IMR-90 (cell line): ENCODE results near the gene TMEM135. TPM values are rescaled to one million over a fixed set of nuclear protein-coding genes. Genes with fewer than 3 reads are reported as not detected.

Experiments
- ATAC-seq: fragments of 200-7000 bp; cut with Tn5 transposase; 2 replicates; pipeline ENCODE4 v1.9.1; 2020; ENCODE audit warnings: low read depth, mild to moderate bottlenecking, moderate library complexity
- BruUV-seq: library from RNA; stranded (reverse); fragments of 400-500 nt; replicated peaks from 2 replicates; lab custom pipeline; 2021; lab: Mats Ljungman, UMichigan
- CTCF ChIA-PET: fragments of 300-600 bp; formaldehyde crosslinking; extraction: SDS; loops from one replicate; lab custom pipeline; 2021; ENCODE audit warnings: antibody characterized with exemption; lab: Yijun Ruan, JAX
- POLR2A ChIA-PET: fragments of 300-600 bp; sonication (Branson Sonifier 250); formaldehyde crosslinking; loops from one replicate; lab custom pipeline; 2022; ENCODE audit warnings: antibody characterized with exemption; ENCODE audit not compliant: unreplicated experiment; lab: Charles Lee
- DNase-seq: peaks from one replicate; pipeline ENCODE4 v3.0.0; 2013
- H2AFZ ChIP-seq: replicated peaks from 2 replicates; pipeline ENCODE3; 2013; ENCODE audit warnings: low read length, mild to moderate bottlenecking; ENCODE audit not compliant: poor library complexity
- H2AK5ac ChIP-seq: 2 replicates; pipeline ENCODE4 v1.6.1; 2013; ENCODE audit warnings: low read depth, low read length, inconsistent platforms
- H2AK9ac ChIP-seq: replicated peaks from 2 replicates; pipeline ENCODE3; 2013; ENCODE audit warnings: mild to moderate bottlenecking, low read depth, low read length, moderate library complexity; ENCODE audit not compliant: poor library complexity
- H2BK120ac ChIP-seq: 2 replicates; pipeline ENCODE4 v1.6.1; 2013; ENCODE audit warnings: low read depth, low read length, inconsistent platforms
- H2BK15ac ChIP-seq: 3 replicates; pipeline ENCODE4 v1.6.1; 2013; ENCODE audit warnings: low read depth, low read length, inconsistent platforms
- H2BK20ac ChIP-seq: 2 replicates; pipeline ENCODE4 v1.6.1; 2013; ENCODE audit warnings: low read depth, mild to moderate bottlenecking, inconsistent platforms, low read length, moderate library complexity
- H2BK5ac ChIP-seq: 2 replicates; pipeline ENCODE4 v1.6.1; 2013; ENCODE audit warnings: mild to moderate bottlenecking, low read depth, low read length, inconsistent platforms; ENCODE audit not compliant: poor library complexity, severe bottlenecking
- H3K14ac ChIP-seq: replicated peaks from 2 replicates; pipeline ENCODE4 v1.6.1; 2013; ENCODE audit warnings: low read depth, low read length, inconsistent platforms
- H3K18ac ChIP-seq: 2 replicates; pipeline ENCODE4 v1.6.1; 2013; ENCODE audit warnings: low read depth, low read length, control low read depth
- H3K23ac ChIP-seq: 2 replicates; pipeline ENCODE4 v1.6.1; 2013; ENCODE audit warnings: low read depth, low read length, inconsistent platforms
- H3K27ac ChIP-seq: 2 replicates; pipeline ENCODE4 v1.5.1; 2013; ENCODE audit warnings: mild to moderate bottlenecking, control low read depth, low read length; ENCODE audit not compliant: insufficient read depth
- H3K27me3 ChIP-seq: 2 replicates; pipeline ENCODE4 v1.6.1; 2013; ENCODE audit warnings: low read length; ENCODE audit not compliant: control insufficient read depth, insufficient read depth
- H3K36me3 ChIP-seq: 2 replicates; pipeline ENCODE4 v1.6.1; 2013; ENCODE audit warnings: low read length, mixed read lengths; ENCODE audit not compliant: control insufficient read depth, insufficient read depth
- H3K4ac ChIP-seq: 2 replicates; pipeline ENCODE4 v1.6.1; 2013; ENCODE audit warnings: low read depth, low read length, inconsistent platforms
- H3K4me1 ChIP-seq: 2 replicates; pipeline ENCODE4 v1.6.1; 2013; ENCODE audit warnings: low read length, mixed read lengths; ENCODE audit not compliant: control insufficient read depth, insufficient read depth
- H3K4me2 ChIP-seq: 2 replicates; pipeline ENCODE4 v1.6.1; 2013; ENCODE audit warnings: low read depth, mild to moderate bottlenecking, control low read depth, low read length, moderate library complexity
- H3K4me3 ChIP-seq: 2 replicates; pipeline ENCODE4 v1.5.1; 2013; ENCODE audit warnings: low read depth, mild to moderate bottlenecking, control low read depth, low read length, moderate library complexity; ENCODE audit not compliant: insufficient read depth
- H3K56ac ChIP-seq: 2 replicates; pipeline ENCODE4 v1.6.1; 2013; ENCODE audit warnings: low read length, inconsistent platforms; ENCODE audit not compliant: insufficient read depth; ENCODE audit errors: extremely low read depth
- H3K79me1 ChIP-seq, 2 experiments: 2 replicates each; pipeline ENCODE4 v1.6.1; 2013; ENCODE audit warnings: low read length in 2 of 2, inconsistent platforms in 1 of 2, low read depth in 1 of 2
- H3K9ac ChIP-seq: 2 replicates; pipeline ENCODE4 v1.6.1; 2013; ENCODE audit warnings: low read depth, low read length, control low read depth
- H3K9me1 ChIP-seq: 2 replicates; pipeline ENCODE4 v1.6.1; 2013; ENCODE audit warnings: low read length, inconsistent platforms; ENCODE audit not compliant: insufficient read depth
- H3K9me3 ChIP-seq: 2 replicates; pipeline ENCODE4 v1.6.1; 2013; ENCODE audit warnings: low read length; ENCODE audit not compliant: control insufficient read depth, insufficient read depth
- H4K20me1 ChIP-seq: 2 replicates; pipeline ENCODE4 v1.6.1; 2013; ENCODE audit warnings: low read length, inconsistent platforms; ENCODE audit not compliant: insufficient read depth
- H4K5ac ChIP-seq: 2 replicates; pipeline ENCODE4 v1.6.1; 2013; ENCODE audit warnings: mild to moderate bottlenecking, low read depth, low read length, control low read depth
- H4K8ac ChIP-seq, 2 experiments: 2 replicates each; pipeline ENCODE4 v1.6.1; 2013; ENCODE audit warnings: low read depth in 2 of 2, low read length in 2 of 2, control low read depth in 1 of 2, inconsistent platforms in 1 of 2
- H4K91ac ChIP-seq: 2 replicates; pipeline ENCODE4 v1.6.1; 2013; ENCODE audit warnings: low read depth, low read length, inconsistent platforms; ENCODE audit not compliant: insufficient read depth
- CEBPB ChIP-seq: IDR thresholded peaks from 2 replicates; pipeline ENCODE4 v1.6.1; 2012; ENCODE audit warnings: low read depth, low read length, improper control_type of control experiment
- POLR2A ChIP-seq: IDR thresholded peaks from 2 replicates; pipeline ENCODE4 v1.6.1; 2012; ENCODE audit warnings: mild to moderate bottlenecking, low read depth, low read length
- WGBS, 2 experiments: methylation state at CpG; one replicate each; pipeline versions ENCODE4 v1.1.5 to v1.1.7; 2013; ENCODE audit warnings: missing lambda C conversion rate in 2 of 2; ENCODE audit not compliant: insufficient read length in 1 of 2; ENCODE audit errors: extremely low coverage in 2 of 2; 5-methylcytosine and 5-hydroxymethylcytosine counted together
- dilution Hi-C: fragments of 300-500 bp; cut with HindIII; formaldehyde crosslinking; loops from one replicate; pipeline ENCODE4 v1.14.3; 2018; ENCODE audit warnings: low sequenced_read_pairs; ENCODE audit not compliant: unreplicated experiment
- in situ Hi-C: fragments of 300-500 bp; cut with MboI; formaldehyde crosslinking; loops from 3 replicates; pipeline ENCODE4 v1.14.3; 2019; ENCODE audit warnings: low sequenced_read_pairs, inconsistent platforms, mixed read lengths
- intact Hi-C: fragments of 100-400 bp; cut with micrococcal nuclease; formaldehyde crosslinking; loops from 2 replicates; pipeline ENCODE4 v1.10.0; 2022
- polyA plus RNA-seq, 3 experiments: library from polyadenylated mRNA; depleted of rRNA; stranded (reverse); fragments of >200 nt; gene quantifications; 2 replicates each; pipeline ENCODE4 v1.2.3, GENCODE V29; 2012; ENCODE audit warnings: low replicate concordance in 1 of 3
- total RNA-seq: library from RNA; depleted of rRNA; stranded (reverse); fragments of >200 nt; gene quantifications from 2 replicates; pipeline ENCODE4 v1.2.3, GENCODE V29; 2012

Gene TMEM135
- total and polyA plus RNA-seq, 2 of the 4 experiments (the other 2 are of a cell fraction): 3.9 to 5.9 TPM

GRCh38 chr11:87039371-87039770 is 1.6 kb downstream of the TMEM135 start:
- Histone ChIP-seq H2BK20ac (no peak overlapping the region), H4K20me1 (no peaks in the 10 kb centered on the region; the same call in 1 of the 2 replicates), H3K14ac (no peak overlapping the region), H3K4ac (no peak overlapping the region), H3K4me1 (peaks cover 2% of the 10 kb centered on the region; the same call in 1 of the 2 replicates), H2BK15ac (no peak overlapping the region), H2AFZ (no peak overlapping the region), H3K9me3 (no peaks in the 10 kb centered on the region), H4K8ac (no peak overlapping the region), H4K5ac (no peak overlapping the region), H3K9ac (no peak overlapping the region), H3K79me1 (peaks cover 14 to 35% of the 10 kb centered on the region in 2 experiments; a peak in 3 of 4 replicates), H3K56ac (no peak overlapping the region), H2BK120ac (no peak overlapping the region), H2AK9ac (no peak overlapping the region), H2BK5ac (no peak overlapping the region), H3K9me1 (peaks cover 4% of the 10 kb centered on the region; the same call in 1 of the 2 replicates), H3K36me3 (peaks cover 1% of the 10 kb centered on the region; the same call in 1 of the 2 replicates), H3K18ac (no peak overlapping the region), H4K91ac (no peak overlapping the region), H3K27ac (no peak overlapping the region), H3K4me3 (peak overlapping the region; percentile 16; the same call in 1 of the 2 replicates), H3K23ac (no peak overlapping the region), H3K27me3 (no peaks in the 10 kb centered on the region), H3K4me2 (peak overlapping the region; percentile 98), H2AK5ac (no peak overlapping the region)
- in situ Hi-C loops: no loop called here
- peak; percentile 19 for DNase-seq
- ChIA-PET CTCF (no interaction called here), POLR2A (no interaction called here)
- no CpG with 5 or more reads among the region's 3 CpGs for WGBS, 2 experiments
- dilution Hi-C loops: no loop called here
- intact Hi-C loops: loop anchor here (5.0 kb wide), 1 partner anchor 102 kb away; no protein-coding TSS in a partner anchor
- TF ChIP-seq CEBPB (peak; percentile 78), POLR2A (no peak)
- BruUV-seq: TSS peak; percentile 39
- no peak for ATAC-seq
